ENCODE results near the gene HSPA1B.

DNA sequence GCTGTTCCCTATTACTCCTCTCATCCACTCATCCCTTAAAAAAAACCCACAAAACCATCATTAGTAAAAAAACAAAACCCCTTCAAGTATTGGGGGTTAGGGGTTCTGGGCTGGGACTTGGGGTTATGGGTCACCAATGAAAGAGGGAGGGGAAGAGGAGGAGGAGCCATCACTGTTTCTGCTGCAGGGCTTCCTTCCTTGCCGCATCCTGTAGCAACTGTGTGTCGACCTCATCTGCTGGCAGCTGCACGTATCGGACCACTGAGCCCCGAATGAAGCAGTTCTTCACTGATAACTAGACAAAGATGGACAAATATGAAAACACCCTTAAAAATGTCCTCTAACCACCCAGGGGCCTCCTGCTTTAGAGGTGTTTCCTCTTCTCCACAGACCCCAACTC, 29.9 kb upstream of the HSPA1B start:
- TF ChIP-seq POLR2A (IDR thresholded peaks at IDR 0.05), result no peak
- TF ChIP-seq, protein P1, sequence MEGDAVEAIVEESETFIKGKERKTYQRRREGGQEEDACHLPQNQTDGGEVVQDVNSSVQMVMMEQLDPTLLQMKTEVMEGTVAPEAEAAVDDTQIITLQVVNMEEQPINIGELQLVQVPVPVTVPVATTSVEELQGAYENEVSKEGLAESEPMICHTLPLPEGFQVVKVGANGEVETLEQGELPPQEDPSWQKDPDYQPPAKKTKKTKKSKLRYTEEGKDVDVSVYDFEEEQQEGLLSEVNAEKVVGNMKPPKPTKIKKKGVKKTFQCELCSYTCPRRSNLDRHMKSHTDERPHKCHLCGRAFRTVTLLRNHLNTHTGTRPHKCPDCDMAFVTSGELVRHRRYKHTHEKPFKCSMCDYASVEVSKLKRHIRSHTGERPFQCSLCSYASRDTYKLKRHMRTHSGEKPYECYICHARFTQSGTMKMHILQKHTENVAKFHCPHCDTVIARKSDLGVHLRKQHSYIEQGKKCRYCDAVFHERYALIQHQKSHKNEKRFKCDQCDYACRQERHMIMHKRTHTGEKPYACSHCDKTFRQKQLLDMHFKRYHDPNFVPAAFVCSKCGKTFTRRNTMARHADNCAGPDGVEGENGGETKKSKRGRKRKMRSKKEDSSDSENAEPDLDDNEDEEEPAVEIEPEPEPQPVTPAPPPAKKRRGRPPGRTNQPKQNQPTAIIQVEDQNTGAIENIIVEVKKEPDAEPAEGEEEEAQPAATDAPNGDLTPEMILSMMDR (IDR thresholded peaks at IDR 0.05), result no peak

Measured in right lobe of liver (tissue), 4 donors.